NCI-H1436 treated with DMSO at 0.1 percent for 48 hours (cell line): Measurements from ENCODE around the gene SP2.

Source experiments
- DNase-seq: peaks from one replicate; lab custom pipeline; 2025; lab: John Stamatoyannopoulos, UW

The SP2 gene

GRCh38 chr17:47973541-47973940, 77.5 kb downstream of the SP2 start:
- no peak for DNase-seq

DNA sequence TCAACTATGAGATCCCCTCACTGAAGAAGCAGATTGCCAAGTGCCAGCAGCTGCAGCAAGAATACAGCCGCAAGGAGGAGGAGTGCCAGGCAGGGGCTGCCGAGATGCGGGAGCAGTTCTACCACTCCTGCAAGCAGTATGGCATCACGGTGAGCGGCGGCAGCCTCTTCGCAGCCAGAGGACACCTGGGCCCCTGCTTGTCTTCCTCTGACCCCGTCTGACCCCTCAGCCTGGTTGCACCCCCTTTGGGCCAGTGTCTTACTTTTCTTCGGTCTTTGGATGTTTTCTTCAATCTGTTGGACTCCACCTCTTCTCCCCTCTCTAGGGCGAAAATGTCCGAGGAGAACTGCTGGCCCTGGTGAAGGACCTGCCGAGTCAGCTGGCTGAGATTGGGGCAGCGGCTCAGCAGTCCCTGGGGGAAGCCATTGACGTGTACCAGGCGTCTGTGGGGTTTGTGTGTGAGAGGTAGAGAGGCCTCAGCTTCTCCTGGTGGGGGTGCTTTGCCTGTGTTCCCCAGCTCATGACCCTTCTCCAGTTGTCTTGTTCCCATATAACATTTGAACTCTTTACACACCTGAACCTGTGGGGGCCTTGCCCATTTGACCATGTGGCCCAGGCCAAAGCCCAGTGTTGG, 79.3 kb downstream of the SP2 start:
- no peak for DNase-seq

- no peak for DNase-seq
Measured at GRCh38 chr17:47975823-47976205, 79.8 kb downstream of the SP2 start.

DNA sequence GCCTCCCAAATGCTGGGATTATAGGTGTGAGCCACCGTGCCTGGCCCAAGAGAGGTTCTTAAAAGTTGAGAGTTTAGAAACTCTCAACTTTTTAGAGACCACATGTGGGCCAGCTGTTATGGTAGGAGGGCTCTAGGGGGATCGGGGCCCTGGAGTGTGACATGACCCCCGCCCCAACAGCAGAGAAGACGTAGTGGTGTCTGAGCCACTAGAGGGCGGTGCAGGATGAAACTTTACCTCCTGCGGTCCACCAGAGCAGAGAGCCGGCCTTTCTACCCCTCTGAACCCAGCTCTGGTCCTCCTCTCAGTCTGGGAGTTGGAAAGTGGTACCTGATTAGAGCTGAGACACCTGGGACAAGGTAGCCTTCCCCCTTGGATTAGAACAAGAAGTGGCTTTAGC, 82.3 kb downstream of the SP2 start:
- peak; percentile 21 for DNase-seq
